ENCODE results near the gene INCA1. TPM values are rescaled to one million over a fixed set of nuclear protein-coding genes. Genes with fewer than 3 reads are reported as not detected.

INCA1 gene
- total RNA-seq, 1 donor from 2014 or later = 1.6 TPM

DNA sequence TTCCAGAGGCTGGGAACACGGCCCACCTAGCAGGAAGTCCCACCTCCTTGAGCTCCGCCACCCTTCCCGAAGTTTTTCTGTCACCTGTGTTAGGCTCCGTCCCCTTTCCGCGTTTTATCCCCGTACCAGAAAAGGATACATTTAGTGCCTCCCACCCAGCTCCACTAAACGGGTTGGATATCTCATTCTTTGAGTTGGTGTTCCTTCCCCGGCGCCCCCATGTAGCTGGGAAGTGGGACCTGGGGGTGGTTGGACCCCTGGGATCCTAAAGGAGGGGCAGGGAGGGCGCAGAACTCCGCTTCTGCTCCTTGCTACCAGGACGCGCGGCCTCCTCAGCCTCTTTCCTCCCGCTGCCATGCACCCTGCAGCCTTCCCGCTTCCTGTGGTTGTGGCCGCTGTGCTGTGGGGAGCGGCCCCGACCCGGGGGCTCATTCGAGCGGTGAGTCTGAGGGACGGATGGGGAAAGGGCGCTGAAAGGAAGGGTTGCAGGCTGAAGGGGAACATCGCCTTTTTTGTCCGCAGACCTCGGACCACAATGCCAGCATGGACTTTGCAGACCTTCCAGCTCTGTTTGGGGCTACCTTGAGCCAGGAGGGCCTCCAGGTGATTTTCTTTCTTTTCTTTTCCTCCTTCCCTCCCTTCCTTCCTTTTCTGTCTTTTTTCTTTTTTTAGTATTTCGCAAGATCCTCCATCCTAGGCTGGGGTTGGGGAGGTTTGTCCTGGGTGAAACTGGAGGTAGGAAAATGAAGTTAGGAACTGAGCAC, 56.6 kb downstream of the INCA1 start:
- ATAC-seq = peak; percentile 87
- intact Hi-C loops (cut with DNase I) = no loop called here
- peak; percentile 86 for DNase-seq (ENCODE audit: low spot score)

DNA sequence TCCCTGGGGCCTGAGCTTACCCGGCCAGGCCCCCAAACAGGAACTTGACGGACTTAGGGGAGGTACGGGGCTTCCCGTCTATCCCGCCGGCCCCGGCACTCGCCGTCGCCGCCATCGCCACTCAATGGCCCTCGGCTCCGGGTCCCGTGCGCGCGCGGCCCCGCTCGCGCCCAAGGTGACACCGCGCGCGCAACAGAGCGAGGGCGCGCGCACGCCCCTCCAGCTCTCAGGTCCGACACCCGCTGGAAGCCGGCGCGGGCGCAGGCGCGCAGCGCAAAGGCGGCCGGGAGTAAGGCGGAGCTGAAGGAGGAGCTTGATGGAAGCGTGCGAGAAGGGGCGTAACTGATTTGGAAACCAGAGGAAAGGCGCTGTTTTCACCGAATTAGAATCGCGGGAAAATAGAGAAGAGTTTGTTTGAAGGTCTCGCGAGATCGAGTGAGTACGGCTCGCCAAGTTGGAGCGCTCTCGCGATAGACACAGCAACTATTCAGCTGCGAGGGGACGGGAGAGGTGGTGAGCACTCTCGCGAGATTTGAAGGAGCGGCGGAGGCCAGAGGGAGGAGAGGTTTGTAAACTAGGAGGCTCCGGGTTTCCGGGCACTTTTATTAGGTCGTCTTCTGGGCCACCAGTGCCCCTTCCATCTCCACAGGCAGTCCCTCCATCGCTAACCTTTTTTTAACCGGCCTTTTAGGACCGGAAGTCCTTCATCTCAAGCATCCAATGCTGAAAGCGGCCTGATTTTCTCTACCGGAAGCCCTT, 57.3 kb downstream of the INCA1 start, which contains the start of the genes RNF167 and SLC25A11:
Gene RNF167 (plus strand): TSS at position 473 of the 759 bp plus-strand sequence. CDS start 642 bp downstream, outside the sequence.
Gene SLC25A11 (minus strand): TSS at position 251 of the 759 bp plus-strand sequence. CDS start 136 bp downstream, at position 115.
- peak; percentile 96 for ATAC-seq
- peak; percentile 96 for DNase-seq (ENCODE audit: low spot score)
- intact Hi-C loops (cut with DNase I) = no loop called here

DNA sequence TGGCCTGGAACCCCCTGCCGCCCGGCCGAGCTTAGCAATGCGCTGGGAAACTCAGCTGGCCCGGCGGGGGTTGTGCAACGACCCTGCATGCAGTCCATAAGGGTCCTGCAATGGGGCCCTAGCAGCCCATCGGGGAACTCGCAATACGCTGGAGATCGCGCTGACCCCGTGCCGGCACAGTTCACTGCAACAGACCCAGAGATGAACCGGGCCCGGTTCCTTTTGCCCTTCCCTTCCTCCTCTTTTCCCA, 57.9 kb downstream of the INCA1 start:
- intact Hi-C loops (cut with DNase I) = no loop called here
- no peak for ATAC-seq
- no peak for DNase-seq (ENCODE audit: low spot score)

DNA sequence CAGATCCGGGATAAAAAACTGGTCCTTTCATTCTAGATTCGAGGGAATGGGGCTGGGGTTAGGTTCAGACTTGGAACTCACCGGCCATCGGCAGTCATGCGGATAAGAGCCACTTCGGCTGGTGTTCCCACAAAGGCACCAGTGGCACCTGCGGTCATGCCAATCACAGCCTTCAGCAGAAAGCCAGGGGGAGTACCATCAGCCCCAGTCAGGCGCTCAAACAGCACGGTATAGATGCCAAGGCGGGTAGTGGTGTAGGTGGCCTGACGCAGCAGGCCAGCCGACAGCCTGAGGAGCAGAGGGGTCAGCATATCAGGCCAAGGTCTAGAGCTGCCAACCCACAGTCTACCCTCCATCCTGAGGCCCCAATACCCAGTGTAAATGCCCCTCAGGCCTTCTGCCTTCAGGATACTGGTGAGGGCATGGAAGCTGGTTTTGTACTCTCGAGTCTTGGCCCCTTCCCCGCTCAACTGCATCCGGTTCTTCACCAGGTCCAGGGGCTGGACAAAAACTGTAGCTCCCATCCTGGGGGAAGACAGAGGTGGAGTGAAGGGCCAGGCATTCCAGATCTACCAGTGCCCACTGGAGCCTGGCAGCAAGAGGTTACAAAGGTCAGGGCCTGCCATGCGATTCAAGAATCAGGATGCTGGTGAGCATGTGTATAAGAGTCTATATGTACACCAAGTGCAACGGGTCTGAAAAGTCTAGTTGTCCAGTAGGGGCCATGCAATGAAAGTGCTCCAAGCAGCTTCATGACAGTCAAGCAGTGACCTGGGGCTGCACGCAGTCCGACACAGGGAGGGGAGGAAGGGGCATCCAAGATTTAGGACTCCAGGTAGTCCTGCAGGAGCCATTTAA, 58.4 kb downstream of the INCA1 start:
- no peak for ATAC-seq
- intact Hi-C loops (cut with DNase I) = no loop called here

More for the DNA sequence above, 58.4 kb downstream of the INCA1 start:
- DNase-seq (ENCODE audit: low spot score) = no peak

Small RNAs within 50 kb of the gene (microRNA-seq; reads per million reads assigned to microRNA genes)
- gene MIR6864 (not detected), gene MIR6865 (not detected)

Other genes starting within 250 kb of the INCA1 start
- not detected for gene TM4SF5, start 225.6 kb downstream of the INCA1 start, total RNA-seq
- 5.4 TPM for gene VMO1, start 211.2 kb downstream of the INCA1 start, total RNA-seq
- not detected for gene GLTPD2, start 208.6 kb downstream of the INCA1 start, total RNA-seq
- gene PSMB6, start 201.4 kb downstream of the INCA1 start, total RNA-seq = 70.7 TPM
- gene PLD2, start 190.4 kb downstream of the INCA1 start, total RNA-seq = 47.0 TPM
- 95.0 TPM for gene MINK1, start 164.2 kb downstream of the INCA1 start, total RNA-seq
- 2.4 TPM for gene C17orf107, start 98.0 kb downstream of the INCA1 start, total RNA-seq
- 2.3 TPM for gene CHRNE, start 94.4 kb downstream of the INCA1 start, total RNA-seq
- not detected for gene GP1BA, start 65.2 kb downstream of the INCA1 start, total RNA-seq
- 28.3 TPM for gene SLC25A11, start 57.5 kb downstream of the INCA1 start, total RNA-seq
- 76.5 TPM for gene RNF167, start 57.3 kb downstream of the INCA1 start, total RNA-seq
- 234 TPM for gene PFN1, start 49.0 kb downstream of the INCA1 start, total RNA-seq
- 5.1 TPM for gene ENO3, start 46.4 kb downstream of the INCA1 start, total RNA-seq
- 50.8 TPM for gene SPAG7, start 29.7 kb downstream of the INCA1 start, total RNA-seq
- gene CAMTA2, start 9.8 kb downstream of the INCA1 start, total RNA-seq = 62.9 TPM
- 143 TPM for gene KIF1C, start 428 bp upstream of the INCA1 start, total RNA-seq
- not detected for gene SLC52A1, start 37.9 kb upstream of the INCA1 start, total RNA-seq
- 6.6 TPM for gene ZFP3, start 80.9 kb upstream of the INCA1 start, total RNA-seq
- gene ZNF232, start 114.4 kb upstream of the INCA1 start, total RNA-seq = 10.0 TPM
- gene USP6, start 118.5 kb upstream of the INCA1 start, total RNA-seq = 0.31 TPM
- gene ZNF594, start 194.3 kb upstream of the INCA1 start, total RNA-seq = 16.5 TPM
- gene SCIMP, start 237.3 kb upstream of the INCA1 start, total RNA-seq = 4.9 TPM

Measured in sciatic nerve (tissue), 2 donors.